ENCODE data around the gene PTPRO. TPM values are rescaled to one million over a fixed set of nuclear protein-coding genes. Genes with fewer than 3 reads are reported as not detected.

PTPRO gene
- total RNA-seq, 4 donors from 2014 or later = 1.2 to 4.1 (median 2.1) TPM

DNA sequence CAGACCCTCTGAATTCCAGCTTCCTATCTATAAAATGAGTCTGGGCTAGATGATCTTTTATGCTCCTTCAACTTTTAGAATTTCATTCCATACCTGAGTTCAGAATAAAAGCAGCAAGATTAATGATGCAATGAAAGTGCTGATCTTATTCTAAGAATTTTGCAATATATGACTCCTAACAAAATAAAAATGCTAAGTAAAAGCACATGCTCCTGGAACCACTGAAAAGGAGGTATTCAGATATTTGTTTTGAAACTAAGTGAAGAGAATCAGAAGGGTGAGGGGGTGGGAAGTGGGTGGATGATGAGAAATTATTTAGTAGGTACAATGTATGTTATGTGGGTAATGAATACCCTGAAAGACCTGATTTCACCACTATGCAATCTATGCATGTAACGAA is 216.6 kb downstream of the PTPRO start:
- no peaks in the 10 kb centered on the region for H3K27me3 ChIP-seq
- no peak for TF ChIP-seq POLR2A (IDR thresholded peaks at IDR 0.05)
- TF ChIP-seq, protein P1, sequence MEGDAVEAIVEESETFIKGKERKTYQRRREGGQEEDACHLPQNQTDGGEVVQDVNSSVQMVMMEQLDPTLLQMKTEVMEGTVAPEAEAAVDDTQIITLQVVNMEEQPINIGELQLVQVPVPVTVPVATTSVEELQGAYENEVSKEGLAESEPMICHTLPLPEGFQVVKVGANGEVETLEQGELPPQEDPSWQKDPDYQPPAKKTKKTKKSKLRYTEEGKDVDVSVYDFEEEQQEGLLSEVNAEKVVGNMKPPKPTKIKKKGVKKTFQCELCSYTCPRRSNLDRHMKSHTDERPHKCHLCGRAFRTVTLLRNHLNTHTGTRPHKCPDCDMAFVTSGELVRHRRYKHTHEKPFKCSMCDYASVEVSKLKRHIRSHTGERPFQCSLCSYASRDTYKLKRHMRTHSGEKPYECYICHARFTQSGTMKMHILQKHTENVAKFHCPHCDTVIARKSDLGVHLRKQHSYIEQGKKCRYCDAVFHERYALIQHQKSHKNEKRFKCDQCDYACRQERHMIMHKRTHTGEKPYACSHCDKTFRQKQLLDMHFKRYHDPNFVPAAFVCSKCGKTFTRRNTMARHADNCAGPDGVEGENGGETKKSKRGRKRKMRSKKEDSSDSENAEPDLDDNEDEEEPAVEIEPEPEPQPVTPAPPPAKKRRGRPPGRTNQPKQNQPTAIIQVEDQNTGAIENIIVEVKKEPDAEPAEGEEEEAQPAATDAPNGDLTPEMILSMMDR (IDR thresholded peaks at IDR 0.05) = no peak
- no peak for DNase-seq
- no peak overlapping the region for H3K4me3 ChIP-seq
- no peaks in the 10 kb centered on the region for H3K4me1 ChIP-seq
- H3K27ac ChIP-seq = no peak overlapping the region
- no peaks in the 10 kb centered on the region for H3K36me3 ChIP-seq
- no peaks in the 10 kb centered on the region for H3K9me3 ChIP-seq

DNA sequence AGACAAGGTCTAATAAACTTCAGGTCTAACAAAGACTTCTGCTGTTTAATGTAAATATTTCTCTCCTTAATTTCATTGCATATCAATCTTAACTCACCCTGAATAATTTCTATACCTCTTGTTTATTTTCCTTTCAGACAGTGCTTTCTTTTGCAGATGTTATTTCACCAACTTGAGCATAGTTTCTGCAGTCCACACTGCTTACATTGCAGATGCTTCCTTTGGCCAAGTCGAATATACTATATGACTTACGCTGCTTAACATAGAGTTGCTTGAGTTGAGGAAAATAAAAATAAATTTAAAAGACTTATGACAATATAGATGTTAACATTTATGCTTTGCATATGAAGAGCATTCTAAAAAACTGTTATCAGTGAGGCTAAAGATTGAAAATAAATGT is 217.7 kb downstream of the PTPRO start:
- Histone ChIP-seq H3K27ac (no peak overlapping the region), H3K4me1 (no peaks in the 10 kb centered on the region)
- no peak for DNase-seq

DNA sequence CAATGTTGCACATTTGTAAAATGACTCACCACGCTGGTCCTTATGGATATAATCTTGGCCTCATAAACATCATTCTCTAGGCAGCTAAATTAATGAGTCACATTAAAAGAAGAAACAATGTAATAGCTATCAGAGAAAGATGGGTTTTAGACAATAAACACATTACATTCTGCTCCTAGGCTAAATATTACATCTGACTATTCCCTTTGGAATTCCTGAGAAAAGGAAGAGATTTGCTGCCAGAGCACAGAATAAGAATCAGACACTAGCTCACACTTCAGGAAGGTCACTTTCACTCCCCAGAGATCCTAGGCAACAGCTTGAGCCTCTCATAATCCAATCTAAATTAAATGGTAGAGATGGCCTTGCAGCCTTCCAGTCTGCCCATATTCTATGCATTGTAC is 218.2 kb downstream of the PTPRO start:
- TF ChIP-seq POLR2A (IDR thresholded peaks at IDR 0.05) = no peak
- TF ChIP-seq, protein P1 (IDR thresholded peaks at IDR 0.05) = no peak
- no peaks in the 10 kb centered on the region for H3K9me3 ChIP-seq
- no peak overlapping the region for H3K27ac ChIP-seq
- H3K36me3 ChIP-seq = no peaks in the 10 kb centered on the region
- H3K27me3 ChIP-seq = no peaks in the 10 kb centered on the region
- DNase-seq = no peak
- no peak overlapping the region for H3K4me3 ChIP-seq
- H3K4me1 ChIP-seq = peaks cover 0 to under 1% (median 0%) of the 10 kb centered on the region in 4 donors

More for the DNA sequence above, 217.7 kb downstream of the PTPRO start:
- no peak for TF ChIP-seq POLR2A (IDR thresholded peaks at IDR 0.05)
- TF ChIP-seq, protein P1 (IDR thresholded peaks at IDR 0.05) = no peak
- Histone ChIP-seq H3K4me3 (no peak overlapping the region), H3K27me3 (no peaks in the 10 kb centered on the region), H3K9me3 (no peaks in the 10 kb centered on the region), H3K36me3 (no peaks in the 10 kb centered on the region)

DNA sequence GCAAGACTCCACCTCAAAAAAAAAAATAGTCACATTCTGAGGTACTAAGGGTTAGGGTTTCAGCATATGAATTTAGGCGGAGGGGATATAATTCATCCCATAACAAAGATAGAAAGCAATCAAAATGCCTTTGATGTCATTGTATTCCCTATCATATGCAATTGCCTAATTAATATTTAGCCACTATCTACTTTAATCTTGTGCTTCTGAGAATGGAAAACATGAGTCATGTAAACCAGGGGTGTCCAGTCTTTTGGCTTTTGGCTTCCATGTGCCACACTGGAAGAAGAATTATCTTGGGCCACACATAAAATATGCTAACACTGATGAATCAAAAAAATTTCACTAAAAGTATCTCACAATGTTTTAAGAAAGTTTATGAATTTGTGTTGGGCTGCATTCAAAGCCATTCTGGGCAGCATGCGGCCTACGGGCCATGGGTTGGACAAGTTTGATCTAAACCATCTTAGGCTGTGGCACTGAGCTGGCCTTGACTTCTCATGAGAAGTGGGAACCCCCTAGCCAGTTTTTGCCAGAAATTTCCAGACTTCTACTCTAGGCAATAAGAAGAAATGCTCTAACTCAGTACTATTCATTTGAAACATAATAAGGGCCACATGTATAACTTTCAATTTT is 219.8 kb downstream of the PTPRO start:
- Histone ChIP-seq H3K4me3 (no peak overlapping the region), H3K36me3 (no peaks in the 10 kb centered on the region), H3K4me1 (peaks cover 0 to 5% (median 0%) of the 10 kb centered on the region in 4 donors), H3K27ac (no peak overlapping the region), H3K27me3 (no peaks in the 10 kb centered on the region), H3K9me3 (no peaks in the 10 kb centered on the region)
- TF ChIP-seq, protein P1 (IDR thresholded peaks at IDR 0.05) = no peak
- DNase-seq = no peak

DNA sequence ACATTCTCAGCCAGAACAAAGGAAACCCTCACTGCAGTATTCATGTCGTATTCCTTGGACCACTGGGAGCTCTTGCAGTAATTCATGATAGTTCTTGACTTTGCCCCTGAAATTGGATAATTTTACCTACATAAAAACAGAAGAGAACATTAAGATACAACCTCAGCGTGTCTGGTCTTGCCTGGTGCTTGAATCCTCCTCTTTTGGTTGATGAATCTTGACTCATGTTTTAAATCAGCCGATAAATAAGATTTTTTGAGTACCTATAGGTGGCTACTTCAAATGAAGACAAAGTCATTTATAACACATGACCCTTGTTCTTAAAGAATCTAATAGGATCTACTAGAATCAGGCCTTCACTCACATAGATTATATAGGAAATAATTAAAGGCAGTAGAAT is 221.0 kb downstream of the PTPRO start:
- Histone ChIP-seq H3K4me1 (peaks cover 0 to 5% (median 0%) of the 10 kb centered on the region in 4 donors), H3K36me3 (no peaks in the 10 kb centered on the region), H3K4me3 (no peak overlapping the region), H3K27me3 (no peaks in the 10 kb centered on the region), H3K9me3 (no peaks in the 10 kb centered on the region), H3K27ac (no peak overlapping the region)
- TF ChIP-seq, protein P1 (IDR thresholded peaks at IDR 0.05) = no peak
- TF ChIP-seq POLR2A (IDR thresholded peaks at IDR 0.05) = no peak
- DNase-seq = no peak

Data from Peyer's patch (tissue), 4 donors.